ENCODE data around the gene TPH2.

The TPH2 gene

GRCh38 chr12:71994715-71995114 is 56.1 kb downstream of the TPH2 start:
- in situ Hi-C loops (cut with MboI; ENCODE audit: low sequenced_read_pairs, unreplicated experiment), result no loop called here
- TF ChIP-seq CTCF (IDR thresholded peaks at IDR 0.05; ENCODE audit: borderline replicate concordance, control extremely low read depth, extremely low read depth, insufficient read depth, missing control alignments), result no peak
- no peak for DNase-seq (ENCODE audit: low spot score)

- TF ChIP-seq CTCF (IDR thresholded peaks at IDR 0.05; ENCODE audit: borderline replicate concordance, control extremely low read depth, extremely low read depth, insufficient read depth, missing control alignments), result no peak
- in situ Hi-C loops (cut with MboI; ENCODE audit: low sequenced_read_pairs, unreplicated experiment), result no loop called here
- DNase-seq (ENCODE audit: low spot score), result no peak
Measured at GRCh38 chr12:71999795-72000194, 61.1 kb downstream of the TPH2 start.

- in situ Hi-C loops (cut with MboI; ENCODE audit: low sequenced_read_pairs, unreplicated experiment), result no loop called here
- no peak for TF ChIP-seq CTCF (IDR thresholded peaks at IDR 0.05; ENCODE audit: borderline replicate concordance, control extremely low read depth, extremely low read depth, insufficient read depth, missing control alignments)
- DNase-seq (ENCODE audit: low spot score), result no peak
Measured at GRCh38 chr12:72000969-72001648, 62.5 kb downstream of the TPH2 start.

GRCh38 chr12:72006766-72007165 is 68.1 kb downstream of the TPH2 start:
- TF ChIP-seq CTCF (IDR thresholded peaks at IDR 0.05; ENCODE audit: borderline replicate concordance, control extremely low read depth, extremely low read depth, insufficient read depth, missing control alignments), result no peak
- DNase-seq (ENCODE audit: low spot score), result no peak

GRCh38 chr12:72010356-72010755 is 71.7 kb downstream of the TPH2 start:
- no peak for TF ChIP-seq CTCF (IDR thresholded peaks at IDR 0.05; ENCODE audit: borderline replicate concordance, control extremely low read depth, extremely low read depth, insufficient read depth, missing control alignments)
- in situ Hi-C loops (cut with MboI; ENCODE audit: low sequenced_read_pairs, unreplicated experiment), result no loop called here
- no peak for DNase-seq (ENCODE audit: low spot score)

More at GRCh38 chr12:72006766-72007165, 68.1 kb downstream of the TPH2 start:
- in situ Hi-C loops (cut with MboI; ENCODE audit: low sequenced_read_pairs, unreplicated experiment), result no loop called here

GRCh38 chr12:72011374-72011773 is 72.7 kb downstream of the TPH2 start:
- in situ Hi-C loops (cut with MboI; ENCODE audit: low sequenced_read_pairs, unreplicated experiment), result no loop called here

More at GRCh38 chr12:72011374-72011773, 72.7 kb downstream of the TPH2 start:
- no peak for TF ChIP-seq CTCF (IDR thresholded peaks at IDR 0.05; ENCODE audit: borderline replicate concordance, control extremely low read depth, extremely low read depth, insufficient read depth, missing control alignments)
- no peak for DNase-seq (ENCODE audit: low spot score)
